ENCODE results near the gene CCR3. TPM values are rescaled to one million over a fixed set of nuclear protein-coding genes. Genes with fewer than 3 reads are reported as not detected.
"Not testable (repeated sequence)": the region's sequence is repeated elsewhere in the genome, so short reads cannot be mapped to it uniquely, and the experiment has no call there.

Gene CCR3
- total RNA-seq, 1 experiment from 2014 or later: not detected

DNA sequence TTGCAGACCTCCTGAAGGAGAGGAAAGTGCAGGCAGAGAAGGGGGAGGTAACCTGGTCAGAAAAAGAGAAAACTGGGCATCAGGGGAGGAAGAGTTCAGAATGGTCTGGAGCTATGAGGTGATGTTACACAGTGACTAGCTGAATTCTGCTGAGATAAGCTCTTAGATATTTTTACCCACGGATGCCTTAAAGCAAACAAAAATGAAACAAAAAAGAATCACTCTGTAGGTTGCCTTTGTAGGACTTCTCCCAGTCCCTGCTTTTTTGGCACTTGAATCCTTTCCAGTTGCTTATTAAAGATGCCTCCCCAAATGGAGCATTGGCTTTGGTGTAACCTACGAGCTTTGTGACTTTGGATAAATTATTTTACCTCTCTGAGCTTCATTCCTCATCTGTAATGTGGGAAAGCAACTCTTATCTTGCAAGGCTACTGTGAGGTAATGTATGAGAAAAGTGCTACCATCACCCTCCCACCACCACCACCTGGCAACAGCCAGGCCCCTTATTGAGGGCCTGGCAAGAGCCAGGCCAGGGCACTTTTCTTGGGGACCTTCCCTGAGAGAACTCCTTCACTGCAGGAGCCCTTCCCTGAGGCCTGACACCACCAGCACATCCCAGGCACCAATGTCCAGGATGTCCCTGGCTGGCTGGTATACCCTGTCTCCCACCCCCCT, 36.8 kb upstream of the CCR3 start:
- H3K4me3 ChIP-seq (ENCODE audit: low read depth, low read length, poor library complexity, severe bottlenecking): no peak overlapping the region
- H3K27me3 ChIP-seq (replicated peaks; ENCODE audit: insufficient read depth, low read depth, low read length, poor library complexity): no peaks in the 10 kb centered on the region
- H3K27ac ChIP-seq (ENCODE audit: low read depth, low read length, poor library complexity, severe bottlenecking): no peak overlapping the region
- no peaks in the 10 kb centered on the region for H3K36me3 ChIP-seq (ENCODE audit: insufficient read depth, low read length, poor library complexity, severe bottlenecking)
- intact Hi-C loops (cut with micrococcal nuclease; ENCODE audit: unreplicated experiment): loop anchor here (10.0 kb wide), 1 partner anchor 1171 kb away; no protein-coding TSS in a partner anchor
- TF ChIP-seq, protein P1, sequence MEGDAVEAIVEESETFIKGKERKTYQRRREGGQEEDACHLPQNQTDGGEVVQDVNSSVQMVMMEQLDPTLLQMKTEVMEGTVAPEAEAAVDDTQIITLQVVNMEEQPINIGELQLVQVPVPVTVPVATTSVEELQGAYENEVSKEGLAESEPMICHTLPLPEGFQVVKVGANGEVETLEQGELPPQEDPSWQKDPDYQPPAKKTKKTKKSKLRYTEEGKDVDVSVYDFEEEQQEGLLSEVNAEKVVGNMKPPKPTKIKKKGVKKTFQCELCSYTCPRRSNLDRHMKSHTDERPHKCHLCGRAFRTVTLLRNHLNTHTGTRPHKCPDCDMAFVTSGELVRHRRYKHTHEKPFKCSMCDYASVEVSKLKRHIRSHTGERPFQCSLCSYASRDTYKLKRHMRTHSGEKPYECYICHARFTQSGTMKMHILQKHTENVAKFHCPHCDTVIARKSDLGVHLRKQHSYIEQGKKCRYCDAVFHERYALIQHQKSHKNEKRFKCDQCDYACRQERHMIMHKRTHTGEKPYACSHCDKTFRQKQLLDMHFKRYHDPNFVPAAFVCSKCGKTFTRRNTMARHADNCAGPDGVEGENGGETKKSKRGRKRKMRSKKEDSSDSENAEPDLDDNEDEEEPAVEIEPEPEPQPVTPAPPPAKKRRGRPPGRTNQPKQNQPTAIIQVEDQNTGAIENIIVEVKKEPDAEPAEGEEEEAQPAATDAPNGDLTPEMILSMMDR (conservative IDR thresholded peaks at IDR 0.05; ENCODE audit: low read depth, low read length): no peak
- TF ChIP-seq EZH2 (IDR thresholded peaks at IDR 0.05; ENCODE audit: borderline replicate concordance, low read depth, low read length, poor library complexity, severe bottlenecking): no peak
- ChIA-PET POLR2A (ENCODE audit: low non-redundant PET) (no interaction called here), CTCF (no interaction called here)
- no peak for DNase-seq (ENCODE audit: low spot score)
- no peaks in the 10 kb centered on the region for H3K4me1 ChIP-seq (ENCODE audit: insufficient read depth, low read length, poor library complexity, severe bottlenecking)
- no peaks in the 10 kb centered on the region for H3K9me3 ChIP-seq (ENCODE audit: low read depth, low read length, poor library complexity, severe bottlenecking)
- no TSS peak for BruUV-seq (replicated peaks)

DNA sequence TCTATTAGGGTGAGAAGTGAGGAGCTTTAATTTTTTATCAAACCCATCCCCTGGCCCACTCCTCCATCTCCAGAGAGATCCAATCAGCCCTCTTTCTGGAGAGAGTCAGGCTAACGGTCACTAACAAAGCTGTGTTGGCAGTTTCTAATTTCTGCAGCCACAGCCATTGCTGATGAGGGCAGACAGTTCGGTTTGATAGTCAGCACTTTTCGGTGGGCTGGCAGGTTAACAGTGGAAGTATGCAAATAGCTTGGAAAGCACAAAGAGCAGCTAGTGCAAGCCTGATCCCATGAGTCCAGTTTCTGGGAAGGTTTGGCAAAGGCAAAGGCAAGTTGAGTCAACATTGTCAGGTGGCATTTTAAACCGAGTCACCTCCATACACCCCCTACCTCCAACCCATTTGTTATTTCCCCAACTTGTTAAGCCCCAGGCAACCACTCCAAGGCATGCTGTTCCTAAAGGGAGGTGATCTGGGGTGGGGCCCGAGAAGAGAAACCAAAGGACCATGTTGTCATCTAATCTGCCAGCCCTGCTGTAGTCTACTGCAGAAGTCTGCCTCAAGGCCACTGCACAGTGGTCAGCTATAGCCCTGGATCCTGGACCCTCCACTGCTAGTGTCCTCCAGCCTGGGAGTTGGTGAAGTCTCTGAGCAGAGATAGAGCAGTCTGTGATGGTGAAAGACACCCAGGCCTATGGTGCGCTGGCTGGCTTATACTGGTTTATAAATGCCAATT, 35.8 kb upstream of the CCR3 start:
- intact Hi-C loops (cut with micrococcal nuclease; ENCODE audit: unreplicated experiment): loop anchor here (10.0 kb wide), 1 partner anchor 1172 kb away; no protein-coding TSS in a partner anchor
- H3K4me3 ChIP-seq (ENCODE audit: low read depth, low read length, poor library complexity, severe bottlenecking): no peak overlapping the region
- CTCF ChIA-PET: no interaction called here

GRCh38 chr3:46207514-46207913, 34.7 kb upstream of the CCR3 start:
- CTCF ChIA-PET: interaction anchor here (0.8 kb wide), 1 partner anchor 129 kb away, joined by 6 read pairs; no protein-coding TSS in a partner anchor
- intact Hi-C loops (cut with micrococcal nuclease; ENCODE audit: unreplicated experiment): loop anchor here (10.0 kb wide), 1 partner anchor 1173 kb away; no protein-coding TSS in a partner anchor
- H3K4me1 ChIP-seq (ENCODE audit: insufficient read depth, low read length, poor library complexity, severe bottlenecking); DNase-seq (ENCODE audit: low spot score); H3K4me3 ChIP-seq (ENCODE audit: low read depth, low read length, poor library complexity, severe bottlenecking); H3K9me3 ChIP-seq (ENCODE audit: low read depth, low read length, poor library complexity, severe bottlenecking); H3K27me3 ChIP-seq (replicated peaks; ENCODE audit: insufficient read depth, low read depth, low read length, poor library complexity); H3K27ac ChIP-seq (ENCODE audit: low read depth, low read length, poor library complexity, severe bottlenecking); H3K36me3 ChIP-seq (ENCODE audit: insufficient read depth, low read length, poor library complexity, severe bottlenecking); POLR2A ChIA-PET (ENCODE audit: low non-redundant PET); BruUV-seq (replicated peaks): not testable (repeated sequence)

More for the DNA sequence above, 35.8 kb upstream of the CCR3 start:
- H3K27me3 ChIP-seq (replicated peaks; ENCODE audit: insufficient read depth, low read depth, low read length, poor library complexity): no peaks in the 10 kb centered on the region
- no peaks in the 10 kb centered on the region for H3K9me3 ChIP-seq (ENCODE audit: low read depth, low read length, poor library complexity, severe bottlenecking)
- POLR2A ChIA-PET (ENCODE audit: low non-redundant PET): no interaction called here
- BruUV-seq (replicated peaks): no TSS peak
- no peak for TF ChIP-seq EZH2 (IDR thresholded peaks at IDR 0.05; ENCODE audit: borderline replicate concordance, low read depth, low read length, poor library complexity, severe bottlenecking)
- TF ChIP-seq, protein P1 (conservative IDR thresholded peaks at IDR 0.05; ENCODE audit: low read depth, low read length): no peak
- no peak overlapping the region for H3K27ac ChIP-seq (ENCODE audit: low read depth, low read length, poor library complexity, severe bottlenecking)
- H3K36me3 ChIP-seq (ENCODE audit: insufficient read depth, low read length, poor library complexity, severe bottlenecking): no peaks in the 10 kb centered on the region
- no peak for DNase-seq (ENCODE audit: low spot score)
- no peaks in the 10 kb centered on the region for H3K4me1 ChIP-seq (ENCODE audit: insufficient read depth, low read length, poor library complexity, severe bottlenecking)

Data from A673 (cell line).